Adrenal gland (tissue), 12 donors: ENCODE measurements around the gene NANS. TPM values are rescaled to one million over a fixed set of nuclear protein-coding genes. Genes with fewer than 3 reads are reported as not detected.
A peak's percentile ranks its signal among the peaks of the same experiment; 100 is the strongest.
"Not testable (repeated sequence)": the region's sequence is repeated elsewhere in the genome, so short reads cannot be mapped to it uniquely, and the experiment has no call there.

Source experiments
- DNase-seq, 7 donors: peaks; one replicate each; pipeline ENCODE4 v3.0.0-alpha.2; 2019 to 2020
- H3K27ac ChIP-seq, 5 donors: fragments of 200-600 bp; sonication (generic) in 4 of 5; 1 replicate in 3 of 5; 2 replicates in 2 of 5; pipeline versions ENCODE4 v1.5.1 to v1.8.0; 2016 to 2020; ENCODE audit warnings: mild to moderate bottlenecking in 1 of 5
- H3K27me3 ChIP-seq: fragments of 200-600 bp; 2 replicates; pipeline ENCODE4 v1.8.0; 2021
- H3K36me3 ChIP-seq, 2 donors: fragments of 200-600 bp; replicated peaks in 1 of 2; 1 replicate in 1 of 2; 2 replicates in 1 of 2; pipeline versions ENCODE4 v1.5.1 to v1.8.0; 2018 to 2022
- H3K4me1 ChIP-seq, 2 donors: fragments of 200-600 bp; replicated peaks in 1 of 2; 1 replicate in 1 of 2; 2 replicates in 1 of 2; pipeline versions ENCODE4 v1.5.1 to v1.8.0; 2018 to 2021
- H3K4me3 ChIP-seq, 4 donors: fragments of 200-600 bp; sonication (generic) in 3 of 4; one replicate each; pipeline ENCODE4 v1.5.1; 2016 to 2018
- H3K9me3 ChIP-seq, 3 donors: fragments of 200-600 bp; sonication (generic) in 1 of 3; replicated peaks in 1 of 3; 1 replicate in 2 of 3; 2 replicates in 1 of 3; pipeline versions ENCODE4 v1.5.1 to v1.8.0; 2016 to 2021
- POLR2A ChIP-seq, 2 donors: fragments of 450-650 bp; IDR thresholded peaks; one replicate each; pipeline ENCODE4 v1.6.1; 2017; ENCODE audit warnings: antibody characterized with exemption in 2 of 2, mild to moderate bottlenecking in 2 of 2, moderate library complexity in 1 of 2
- WGBS, 4 donors: extraction: QIAGEN DNeasy Blood & Tissue Kit in 2 of 4; methylation state at CpG; one replicate each; pipeline versions ENCODE4 v1.1.5 to v1.1.7; 2013 to 2017; 5-methylcytosine and 5-hydroxymethylcytosine counted together
- intact Hi-C, 2 donors: fragments of 100-400 bp; cut with DNase I; formaldehyde crosslinking; loops; one replicate each; pipeline versions ENCODE4 v1.14.1 to v1.15.0; 2022 to 2023
- polyA plus RNA-seq, 3 donors: library from polyadenylated mRNA; stranded (reverse); fragments of 200-250 nt in 2 of 3; fragments of 350-450 nt in 1 of 3; fragmentation: Illumina TruSeq in 1 of 3; extraction: RNeasy Lipid Tissue Mini Kit (QIAGEN cat#74804) in 1 of 3; gene quantifications; one replicate each; pipeline ENCODE4 v1.2.3, GENCODE V29; 2013 to 2014
- total RNA-seq, 9 donors: library from RNA; depleted of rRNA in 4 of 9; stranded (reverse); fragments of >200 nt in 4 of 9; fragments of 120-200 nt in 1 of 9; fragmentation: NEBNext Ultra II Directional in 1 of 9; extraction: Animal tissue kit (Norgen Biotek cat#: 25700) in 1 of 9; gene quantifications; one replicate each; pipeline versions ENCODE4 v1.1.0 to v1.2.4, GENCODE V29; 2013 to 2023
- TF ChIP-seq, protein P1 (sequence below), 6 experiments: fragments of 450-650 bp in 4 of 6; fragments of 200-600 bp in 2 of 6; sonication (generic) in 1 of 6; IDR thresholded peaks; 1 replicate in 5 of 6; 2 replicates in 1 of 6; pipeline versions ENCODE4 v1.5.1 to v1.8.0; 2016 to 2021; ENCODE audit warnings: antibody characterized with exemption in 6 of 6, mild to moderate bottlenecking in 2 of 6, moderate library complexity in 1 of 6
- donor health status: healthy with polysubstance abuse.
- donor health status: Bipolar disorder and iron deficiency.
- donor health status: DM: yes; HTN: yes; CAD: no.
- donor health status: DM: no; HTN: no; CAD: no.
- donor health status: DM: no; HTN: no; CAD: no.
- donor health status: DM: yes; HTN: yes; CAD: no.

Gene NANS
- total and polyA plus RNA-seq, 12 donors = 24.2 to 81.5 (median 38.7) TPM

- H3K9me3 ChIP-seq = no peaks in the 10 kb centered on the region
- H3K27me3 ChIP-seq = no peaks in the 10 kb centered on the region
- peaks cover 0 to 6% of the 10 kb centered on the region in 2 donors for H3K4me1 ChIP-seq
- peak in 1 of 7 donors; percentile 70 for DNase-seq
- no peak for TF ChIP-seq POLR2A (IDR thresholded peaks at IDR 0.05)
- TF ChIP-seq, protein P1, sequence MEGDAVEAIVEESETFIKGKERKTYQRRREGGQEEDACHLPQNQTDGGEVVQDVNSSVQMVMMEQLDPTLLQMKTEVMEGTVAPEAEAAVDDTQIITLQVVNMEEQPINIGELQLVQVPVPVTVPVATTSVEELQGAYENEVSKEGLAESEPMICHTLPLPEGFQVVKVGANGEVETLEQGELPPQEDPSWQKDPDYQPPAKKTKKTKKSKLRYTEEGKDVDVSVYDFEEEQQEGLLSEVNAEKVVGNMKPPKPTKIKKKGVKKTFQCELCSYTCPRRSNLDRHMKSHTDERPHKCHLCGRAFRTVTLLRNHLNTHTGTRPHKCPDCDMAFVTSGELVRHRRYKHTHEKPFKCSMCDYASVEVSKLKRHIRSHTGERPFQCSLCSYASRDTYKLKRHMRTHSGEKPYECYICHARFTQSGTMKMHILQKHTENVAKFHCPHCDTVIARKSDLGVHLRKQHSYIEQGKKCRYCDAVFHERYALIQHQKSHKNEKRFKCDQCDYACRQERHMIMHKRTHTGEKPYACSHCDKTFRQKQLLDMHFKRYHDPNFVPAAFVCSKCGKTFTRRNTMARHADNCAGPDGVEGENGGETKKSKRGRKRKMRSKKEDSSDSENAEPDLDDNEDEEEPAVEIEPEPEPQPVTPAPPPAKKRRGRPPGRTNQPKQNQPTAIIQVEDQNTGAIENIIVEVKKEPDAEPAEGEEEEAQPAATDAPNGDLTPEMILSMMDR (IDR thresholded peaks at IDR 0.05) = peak in 1 of 6 experiments; percentile 18
- intact Hi-C loops = no loop called here
- peak overlapping the region in 3 of 5 donors; percentile 42 to 79 (median 74) for H3K27ac ChIP-seq
- WGBS, 4 donors = 64 to 84% (median 72%) methylated on average over 4 to 5 of the region's 5 CpGs
- H3K4me3 ChIP-seq = peak overlapping the region in 2 of 4 donors; percentile 38 to 63
- no peaks in the 10 kb centered on the region for H3K36me3 ChIP-seq
Observed at GRCh38 chr9:98117984-98118639, 61.6 kb downstream of the NANS start.

DNA sequence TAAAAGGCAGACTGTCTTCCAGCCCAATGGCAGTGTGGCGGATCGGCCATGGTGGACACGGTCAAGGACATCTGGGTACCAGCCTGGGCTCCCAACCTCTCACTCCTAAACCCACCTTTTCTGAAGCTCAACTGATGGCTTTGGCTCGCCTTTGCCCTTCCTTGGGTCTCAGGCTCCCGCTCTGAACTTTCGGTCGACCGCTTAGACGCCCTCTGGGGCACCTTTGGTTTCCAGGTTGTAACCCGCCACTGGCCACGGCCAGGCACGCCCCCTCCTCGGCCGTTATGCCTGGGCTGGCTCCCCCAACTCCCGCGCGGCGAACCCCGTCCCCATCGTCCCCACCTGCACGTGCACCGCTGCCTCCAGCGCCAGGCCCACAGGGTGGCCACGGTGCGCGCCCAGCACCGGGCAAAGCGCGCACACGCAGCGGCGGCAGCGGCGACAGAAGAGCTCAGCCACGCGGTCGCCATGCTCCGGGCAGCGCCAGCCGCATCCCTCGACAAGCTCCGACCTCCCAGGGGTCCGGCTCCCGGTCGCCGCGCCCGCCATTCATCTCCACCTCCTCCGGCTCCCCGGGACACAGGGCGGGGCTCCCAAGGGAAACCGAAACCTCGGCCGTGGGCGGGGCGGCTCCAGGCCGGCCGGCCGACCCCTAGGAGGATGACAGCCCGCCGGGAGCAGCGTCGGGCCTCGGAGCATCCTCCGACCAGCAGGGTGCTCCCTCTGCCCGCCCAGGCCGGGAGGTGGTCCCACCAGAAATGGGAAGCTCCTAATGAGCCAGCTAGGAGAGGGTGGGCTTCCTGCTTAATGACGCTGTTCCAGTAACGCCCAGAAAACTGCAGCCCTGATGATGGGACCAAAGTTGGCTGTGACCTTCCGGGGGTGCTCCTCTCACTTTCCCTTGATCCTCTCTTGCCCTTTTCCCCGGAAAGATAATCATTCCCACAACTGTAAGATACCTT is 62.4 kb downstream of the NANS start, which contains the start of gene TRIM14:
TSS of gene TRIM14 (minus strand) at position 583 of the 962 bp plus-strand sequence. CDS start at position 549, 34 bp downstream.
- 7 to 44% (median 12%) methylated on average over 9 to 71 of the region's 71 CpGs for WGBS, 4 donors
- no peaks in the 10 kb centered on the region for H3K36me3 ChIP-seq
- intact Hi-C loops = no loop called here
- peak within 1 kb of the TSS in 4 of 5 donors; percentile 39 to 79 (median 58) for H3K27ac ChIP-seq
- TF ChIP-seq, protein P1 (IDR thresholded peaks at IDR 0.05) = peak in 2 of 6 experiments; percentile 6 to 14
- TF ChIP-seq POLR2A (IDR thresholded peaks at IDR 0.05) = no peak
- H3K4me1 ChIP-seq = peaks cover 0 to 6% of the 10 kb centered on the region in 2 donors
- H3K27me3 ChIP-seq = no peaks in the 10 kb centered on the region
- peak; percentile 41 to 73 (median 52) for DNase-seq
- H3K9me3 ChIP-seq = no peaks in the 10 kb centered on the region
- peak within 1 kb of the TSS in 3 of 4 donors; percentile 38 to 80 (median 63) for H3K4me3 ChIP-seq

DNA sequence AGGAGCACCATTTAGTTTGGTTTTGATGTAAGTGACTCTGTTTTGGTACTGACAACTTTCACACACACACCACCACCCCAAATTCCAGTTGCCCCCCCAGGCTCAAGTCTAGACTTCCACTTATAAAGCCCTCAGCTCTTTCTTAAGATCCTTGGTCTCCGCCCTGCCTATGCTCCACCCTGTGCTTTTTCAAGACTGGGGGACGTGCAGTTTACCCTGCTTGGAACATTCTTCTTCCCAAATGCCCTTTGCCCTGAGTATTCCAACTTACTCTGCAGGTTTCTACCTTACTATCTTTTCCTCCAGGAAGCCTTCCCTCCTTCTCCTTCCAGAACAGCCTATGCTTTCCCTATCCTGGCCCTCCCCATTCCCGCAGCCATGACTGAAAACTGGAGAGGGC is 63.9 kb downstream of the NANS start:
- DNase-seq = no peak
- peak overlapping the region in 2 of 5 donors; percentile 24 to 78 for H3K27ac ChIP-seq
- intact Hi-C loops = no loop called here
- 64 to 77% (median 71%) methylated on average over 3 of the region's 3 CpGs for WGBS, 4 donors
- H3K4me1 ChIP-seq = peaks cover 0 to 6% of the 10 kb centered on the region in 2 donors
- no peak overlapping the region for H3K4me3 ChIP-seq
- TF ChIP-seq, protein P1 (IDR thresholded peaks at IDR 0.05) = no peak
- TF ChIP-seq POLR2A (IDR thresholded peaks at IDR 0.05) = no peak
- no peaks in the 10 kb centered on the region for H3K9me3 ChIP-seq
- H3K27me3 ChIP-seq = no peaks in the 10 kb centered on the region
- no peaks in the 10 kb centered on the region for H3K36me3 ChIP-seq

GRCh38 chr9:98121058-98121457 is 64.5 kb downstream of the NANS start:
- intact Hi-C loops = no loop called here
- WGBS, 4 donors = 23 to 40% (median 30%) methylated on average over 3 of the region's 3 CpGs
- TF ChIP-seq POLR2A (IDR thresholded peaks at IDR 0.05) = no peak
- TF ChIP-seq, protein P1 (IDR thresholded peaks at IDR 0.05) = no peak

GRCh38 chr9:98124091-98124490 is 67.6 kb downstream of the NANS start:
- H3K27me3 ChIP-seq, intact Hi-C loops, H3K9me3 ChIP-seq, H3K4me1 ChIP-seq, H3K36me3 ChIP-seq, H3K4me3 ChIP-seq, DNase-seq, H3K27ac ChIP-seq: not testable (repeated sequence)
- 90 to 94% (median 91%) methylated on average over 13 of the region's 13 CpGs for WGBS, 4 donors

More at GRCh38 chr9:98121058-98121457, 64.5 kb downstream of the NANS start:
- Histone ChIP-seq H3K36me3 (no peaks in the 10 kb centered on the region), H3K27me3 (no peaks in the 10 kb centered on the region), H3K4me1 (peaks cover 0 to 6% of the 10 kb centered on the region in 2 donors), H3K4me3 (no peak overlapping the region), H3K27ac (peak overlapping the region in 1 of 5 donors; percentile 24), H3K9me3 (no peaks in the 10 kb centered on the region)
- DNase-seq = no peak
